A549 (cell line): ENCODE measurements around the gene IL1B. TPM values are rescaled to one million over a fixed set of nuclear protein-coding genes. Genes with fewer than 3 reads are reported as not detected.

Experiments used
- ATAC-seq, 2 experiments: fragments of 200-7000 bp in 1 of 2; fragments of >200 bp in 1 of 2; cut with Nextera tagmentation in 1 of 2; cut with Tn5 transposase in 1 of 2; 3 replicates each; pipeline versions ENCODE4 v1.8.0 to v1.9.1; 2018 to 2020; ENCODE audit warnings: mild to moderate bottlenecking in 1 of 2, moderate library complexity in 1 of 2
- CTCF ChIA-PET: fragments of 300-600 bp; sonication (Branson Sonifier 250); formaldehyde crosslinking; extraction: SDS; loops from one replicate; lab custom pipeline; 2021; ENCODE audit warnings: antibody characterized with exemption, inconsistent platforms; lab: Yijun Ruan, JAX
- POLR2A ChIA-PET: fragments of 350-600 bp; formaldehyde crosslinking; extraction: SDS; loops from one replicate; lab custom pipeline; 2021; ENCODE audit warnings: antibody characterized with exemption, inconsistent platforms; lab: Yijun Ruan, JAX
- DNase-seq, 2 experiments: peaks; one replicate each; pipeline versions ENCODE4 v3.0.0 to v3.0.0-alpha.2; 2011 to 2016; ENCODE audit warnings: low read depth in 1 of 2, low spot score in 1 of 2
- FAIRE-seq: peaks from 2 replicates; lab custom pipeline; 2011; peaks lifted over from hg19 to GRCh38; lab: Jason Lieb, UNC
- H3K27ac ChIP-seq, 2 experiments: fragments of >200 bp; sonication (Bioruptor Twin); formaldehyde crosslinking; 3 replicates each; pipeline ENCODE4 v1.5.1; 2016 to 2017
- H3K4me1 ChIP-seq: fragments of >200 bp; sonication (Bioruptor Twin); formaldehyde crosslinking; 3 replicates; pipeline ENCODE4 v1.6.1; 2016
- H3K4me2 ChIP-seq: fragments of >200 bp; sonication (Bioruptor Twin); formaldehyde crosslinking; 3 replicates; pipeline ENCODE4 v1.6.1; 2016
- H3K4me3 ChIP-seq: fragments of >200 bp; sonication (Bioruptor Twin); formaldehyde crosslinking; 3 replicates; pipeline ENCODE4 v1.5.1; 2016
- H3K9me3 ChIP-seq: fragments of >200 bp; sonication (Bioruptor Twin); formaldehyde crosslinking; 3 replicates; pipeline ENCODE4 v1.6.1; 2016
- CBX8 ChIP-seq: fragments of 200-600 bp; sonication (generic); IDR thresholded peaks from 2 replicates; pipeline ENCODE4 v1.6.1; 2016
- CEBPB ChIP-seq, 2 experiments: fragments of >200 bp in 1 of 2; sonication (Bioruptor Twin) in 1 of 2; formaldehyde crosslinking in 1 of 2; IDR thresholded peaks; 2 replicates each; pipeline ENCODE4 v1.6.1; 2012 to 2016
- E2F6 ChIP-seq: IDR thresholded peaks from 2 replicates; pipeline ENCODE4 v1.6.1; 2012; ENCODE audit warnings: low read depth, borderline replicate concordance
- EHMT2 ChIP-seq: fragments of 200-600 bp; sonication (generic); IDR thresholded peaks from 2 replicates; pipeline ENCODE4 v1.6.1; 2016; ENCODE audit warnings: antibody characterized with exemption, low read depth, mild to moderate bottlenecking, moderate library complexity
- ELK1 ChIP-seq: fragments of 150-350 bp; IDR thresholded peaks from 2 replicates; pipeline ENCODE4 v1.6.1; 2014; ENCODE audit warnings: low read depth, mild to moderate bottlenecking, low read length
- ESRRA ChIP-seq: fragments of 150-350 bp; IDR thresholded peaks from 2 replicates; pipeline ENCODE4 v1.6.1; 2014; ENCODE audit warnings: mild to moderate bottlenecking, low read length, borderline replicate concordance
- FOSB ChIP-seq: fragments of 250-450 bp; sonication (Bioruptor Pico); IDR thresholded peaks from 2 replicates; pipeline ENCODE4 v1.5.0; 2020; ENCODE audit warnings: mild to moderate bottlenecking, moderate library complexity
- HMGXB4 ChIP-seq: fragments of 250-450 bp; sonication (Bioruptor Pico); IDR thresholded peaks from 2 replicates; pipeline ENCODE4 v1.5.0; 2021; ENCODE audit warnings: mild to moderate bottlenecking, moderate library complexity, borderline replicate concordance
- HOXB13 ChIP-seq: fragments of 250-450 bp; sonication (Bioruptor Pico); IDR thresholded peaks from 2 replicates; pipeline ENCODE4 v1.5.0; 2020; ENCODE audit warnings: low read depth, mild to moderate bottlenecking, moderate library complexity
- JUNB ChIP-seq: fragments of >200 bp; sonication (Bioruptor Twin); formaldehyde crosslinking; IDR thresholded peaks from 2 replicates; pipeline ENCODE4 v1.6.1; 2016
- KDM1A ChIP-seq: fragments of 200-600 bp; sonication (generic); IDR thresholded peaks from 2 replicates; pipeline ENCODE4 v1.6.1; 2016; ENCODE audit warnings: low read depth, mild to moderate bottlenecking
- NFE2L2 ChIP-seq: fragments of 150-350 bp; conservative IDR thresholded peaks from 2 replicates; pipeline ENCODE4 v1.6.1; 2014; ENCODE audit warnings: low read length
- RCOR1 ChIP-seq: fragments of 150-350 bp; IDR thresholded peaks from 2 replicates; pipeline ENCODE4 v1.6.1; 2014; ENCODE audit warnings: antibody characterized with exemption, low read length, low read depth
- REST ChIP-seq: fragments of 200-600 bp; sonication (generic); IDR thresholded peaks from 2 replicates; pipeline ENCODE4 v1.6.1; 2016; ENCODE audit warnings: antibody characterized with exemption, mild to moderate bottlenecking, moderate library complexity
- TP53 ChIP-seq: fragments of 250-450 bp; sonication (Bioruptor Pico); IDR thresholded peaks from 2 replicates; pipeline ENCODE4 v1.5.0; 2021; ENCODE audit warnings: mild to moderate bottlenecking, moderate library complexity
- WGBS: methylation state at CpG from one replicate; pipeline ENCODE4 v1.1.6; 2017; ENCODE audit errors: missing lambda C conversion rate; 5-methylcytosine and 5-hydroxymethylcytosine counted together
- polyA plus RNA-seq, 4 experiments: library from polyadenylated mRNA; depleted of rRNA in 3 of 4; stranded (reverse); fragments of >200 nt; fragmentation: RNase III in 1 of 4; extraction: RNeasy Plus Mini Kit Qiagen cat#74134 plus additional on column Dnase treatment in 1 of 4; gene quantifications; 2 replicates in 3 of 4; 3 replicates in 1 of 4; pipeline ENCODE4 v1.2.3, GENCODE V29; 2011 to 2017
- TF ChIP-seq, protein P1 (sequence below): IDR thresholded peaks from 2 replicates; pipeline ENCODE4 v1.6.1; 2012

Gene IL1B
- polyA plus RNA-seq, 2 of the 4 experiments (the other 2 are of a cell fraction) = 0.54 to 0.70 TPM

DNA sequence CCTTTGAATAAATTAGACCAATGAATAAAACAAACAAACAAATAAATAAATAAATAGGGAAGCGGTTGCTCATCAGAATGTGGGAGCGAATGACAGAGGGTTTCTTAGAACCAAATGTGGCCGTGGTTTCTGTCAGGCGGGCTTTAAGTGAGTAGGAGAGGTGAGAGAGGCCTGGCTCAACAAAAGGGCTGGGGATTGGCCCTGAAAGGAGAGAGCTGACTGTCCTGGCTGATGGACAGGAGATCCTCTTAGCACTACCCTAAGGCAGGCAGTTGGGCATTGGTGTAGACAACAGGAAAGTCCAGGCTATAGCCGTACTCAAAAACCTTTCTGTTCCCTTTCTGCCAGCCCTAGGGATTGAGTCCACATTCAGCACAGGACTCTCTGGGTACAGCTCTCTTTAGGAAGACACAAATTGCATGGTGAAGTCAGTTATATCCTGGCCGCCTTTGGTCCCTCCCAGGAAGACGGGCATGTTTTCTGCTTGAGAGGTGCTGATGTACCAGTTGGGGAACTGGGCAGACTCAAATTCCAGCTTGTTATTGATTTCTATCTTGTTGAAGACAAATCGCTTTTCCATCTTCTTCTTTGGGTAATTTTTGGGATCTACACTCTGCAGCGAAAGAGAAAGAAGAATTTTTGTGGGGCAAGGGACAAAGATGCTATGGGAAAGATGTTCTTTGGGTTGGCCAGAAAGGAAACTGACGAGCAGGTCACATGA is 6.5 kb downstream of the IL1B start (continued):
- no peak for TF ChIP-seq REST
- no peak for TF ChIP-seq EHMT2
- TF ChIP-seq KDM1A = no peak
- TF ChIP-seq CEBPB (IDR thresholded peaks at IDR 0.05) = no peak

DNA sequence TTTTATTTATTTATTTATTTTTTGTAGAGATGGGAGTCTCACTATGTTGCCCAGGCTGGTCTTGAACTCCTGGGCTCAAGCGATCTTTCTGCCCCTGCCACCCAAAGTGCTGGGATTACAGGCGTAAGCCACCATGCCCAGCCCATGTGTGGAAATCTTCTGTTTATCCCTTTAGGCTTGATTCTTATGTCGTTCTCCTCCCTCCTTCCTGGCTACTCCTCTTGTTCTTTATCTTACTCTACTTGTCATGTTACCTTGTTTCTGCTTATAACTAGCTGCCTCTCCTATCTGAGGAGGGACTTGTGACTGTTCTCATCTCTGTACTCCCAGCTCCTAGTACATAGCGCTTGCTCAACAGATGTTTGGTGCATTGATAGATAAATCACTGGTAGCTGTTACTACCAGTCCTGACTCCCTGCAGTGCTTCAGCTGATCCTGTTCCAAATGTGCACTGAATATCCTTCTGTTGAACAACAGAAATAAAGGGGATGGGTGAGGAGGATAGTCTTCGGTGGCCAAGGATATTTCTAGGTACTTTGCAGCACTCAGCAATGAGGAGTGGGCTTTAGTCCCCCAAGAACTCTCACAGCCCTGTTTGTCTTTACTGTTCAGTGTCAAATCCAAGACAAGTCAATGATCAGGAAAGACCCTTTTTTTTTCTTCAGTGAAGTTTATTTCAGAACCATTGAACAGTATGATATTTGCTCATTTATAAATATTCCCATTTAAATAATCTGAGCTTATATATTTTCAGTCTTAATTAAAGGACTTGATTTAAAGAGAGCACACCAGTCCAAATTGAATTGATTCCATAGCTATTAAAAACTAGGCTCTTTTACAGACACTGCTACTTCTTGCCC is 7.2 kb downstream of the IL1B start:
- no peaks in the 10 kb centered on the region for H3K9me3 ChIP-seq
- POLR2A ChIA-PET = no interaction called here
- H3K27ac ChIP-seq = no peak overlapping the region
- no peak for DNase-seq
- FAIRE-seq = no peak
- peaks cover 7% of the 10 kb centered on the region for H3K4me1 ChIP-seq
- no peak for TF ChIP-seq E2F6
- TF ChIP-seq ESRRA = no peak
- no peak for TF ChIP-seq NFE2L2
- no peak for TF ChIP-seq FOSB (CRISPR knock-in tag)
- TF ChIP-seq HOXB13 = no peak
- no peak for TF ChIP-seq CBX8
- TF ChIP-seq TP53 = no peak
- TF ChIP-seq, protein P1, sequence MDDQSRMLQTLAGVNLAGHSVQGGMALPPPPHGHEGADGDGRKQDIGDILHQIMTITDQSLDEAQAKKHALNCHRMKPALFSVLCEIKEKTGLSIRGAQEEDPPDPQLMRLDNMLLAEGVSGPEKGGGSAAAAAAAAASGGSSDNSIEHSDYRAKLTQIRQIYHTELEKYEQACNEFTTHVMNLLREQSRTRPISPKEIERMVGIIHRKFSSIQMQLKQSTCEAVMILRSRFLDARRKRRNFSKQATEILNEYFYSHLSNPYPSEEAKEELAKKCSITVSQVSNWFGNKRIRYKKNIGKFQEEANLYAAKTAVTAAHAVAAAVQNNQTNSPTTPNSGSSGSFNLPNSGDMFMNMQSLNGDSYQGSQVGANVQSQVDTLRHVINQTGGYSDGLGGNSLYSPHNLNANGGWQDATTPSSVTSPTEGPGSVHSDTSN = no peak
- TF ChIP-seq RCOR1 = no peak
- no peak for TF ChIP-seq JUNB
- no peak for TF ChIP-seq ELK1
- WGBS = 75% methylated on average over 5 of the region's 5 CpGs
- CTCF ChIA-PET = interaction anchor here (0.5 to 1.6 kb wide), 4 partner anchors 56 to 126 kb away, joined by 3 to 5 read pairs (median 3); no protein-coding TSS in a partner anchor
- H3K4me3 ChIP-seq = no peak overlapping the region
- ATAC-seq = no peak
- H3K4me2 ChIP-seq = no peak overlapping the region

DNA sequence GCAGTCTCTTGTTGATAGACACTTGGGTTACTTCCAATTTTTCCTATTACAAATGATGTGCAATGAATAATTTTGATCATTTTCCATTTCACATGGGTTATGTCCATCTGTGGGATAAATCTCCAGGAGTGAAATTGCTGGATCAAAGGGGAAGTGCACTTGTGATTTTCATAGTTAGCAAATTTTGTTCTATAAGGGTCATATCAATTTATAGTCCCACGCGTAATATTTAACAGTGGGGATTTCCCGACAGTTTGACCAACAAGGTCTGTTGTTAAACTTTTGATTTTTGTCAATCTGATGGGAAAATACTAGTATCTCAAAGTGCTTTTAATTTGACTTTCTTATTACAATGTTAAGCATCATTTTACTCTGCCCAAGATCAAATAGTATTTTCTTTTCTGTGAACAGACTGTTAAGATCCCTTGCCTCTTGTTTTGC is 8.3 kb downstream of the IL1B start:
- Histone ChIP-seq H3K4me1 (0 out of 3 replicates have a peak, but pooled peaks cover 2% of the 10 kb centered on the region), H3K4me3 (no peak overlapping the region), H3K27ac (no peak overlapping the region), H3K4me2 (no peak overlapping the region), H3K9me3 (no peaks in the 10 kb centered on the region)
- WGBS = 75% methylated on average over 3 of the region's 3 CpGs
- TF ChIP-seq HOXB13 (no peak), KDM1A (no peak), TP53 (no peak), CBX8 (no peak), HMGXB4 (no peak)
- ATAC-seq (no peak), FAIRE-seq (no peak), DNase-seq (no peak)
- POLR2A ChIA-PET = no interaction called here
- CTCF ChIA-PET = no interaction called here
